Islet precursor cell (in vitro differentiated cells): ENCODE results near the gene EIF4E1B.

Experiments used
- DNase-seq: peaks from one replicate; pipeline ENCODE4 v3.0.0-alpha.2; 2018

Gene EIF4E1B

DNA sequence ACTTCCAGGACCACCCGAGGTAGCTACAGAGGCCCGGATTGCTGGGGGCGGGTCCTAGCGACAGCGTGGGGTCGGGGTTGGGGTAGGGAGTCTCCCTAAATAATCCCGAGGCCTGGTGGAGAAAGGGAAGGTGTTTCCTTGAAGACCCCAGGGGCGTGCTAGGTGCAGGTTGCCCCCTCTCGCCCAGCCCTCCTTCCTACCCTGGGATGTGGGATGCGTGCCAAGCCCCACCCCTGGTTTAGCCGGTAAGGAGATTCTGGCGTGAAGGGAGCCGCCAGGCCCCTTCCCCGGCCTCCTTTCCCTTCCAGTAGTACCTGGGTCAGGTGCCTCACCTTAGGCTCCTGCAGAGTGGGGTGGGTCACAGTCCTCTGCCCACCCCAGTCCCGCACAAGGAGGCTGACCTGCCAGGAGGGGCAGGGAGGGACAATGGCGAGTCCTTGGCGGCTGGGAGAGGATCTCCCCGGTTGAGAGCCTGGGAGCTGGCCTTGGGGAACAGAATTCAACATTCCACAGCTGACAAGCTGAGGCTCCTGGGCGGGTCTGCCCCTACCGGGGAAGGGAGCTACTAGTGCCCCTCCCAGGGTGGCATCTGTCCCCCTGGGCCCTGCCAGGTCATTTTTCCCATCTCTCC, 17.5 kb downstream of the EIF4E1B start:
- DNase-seq = peak; percentile 68

DNA sequence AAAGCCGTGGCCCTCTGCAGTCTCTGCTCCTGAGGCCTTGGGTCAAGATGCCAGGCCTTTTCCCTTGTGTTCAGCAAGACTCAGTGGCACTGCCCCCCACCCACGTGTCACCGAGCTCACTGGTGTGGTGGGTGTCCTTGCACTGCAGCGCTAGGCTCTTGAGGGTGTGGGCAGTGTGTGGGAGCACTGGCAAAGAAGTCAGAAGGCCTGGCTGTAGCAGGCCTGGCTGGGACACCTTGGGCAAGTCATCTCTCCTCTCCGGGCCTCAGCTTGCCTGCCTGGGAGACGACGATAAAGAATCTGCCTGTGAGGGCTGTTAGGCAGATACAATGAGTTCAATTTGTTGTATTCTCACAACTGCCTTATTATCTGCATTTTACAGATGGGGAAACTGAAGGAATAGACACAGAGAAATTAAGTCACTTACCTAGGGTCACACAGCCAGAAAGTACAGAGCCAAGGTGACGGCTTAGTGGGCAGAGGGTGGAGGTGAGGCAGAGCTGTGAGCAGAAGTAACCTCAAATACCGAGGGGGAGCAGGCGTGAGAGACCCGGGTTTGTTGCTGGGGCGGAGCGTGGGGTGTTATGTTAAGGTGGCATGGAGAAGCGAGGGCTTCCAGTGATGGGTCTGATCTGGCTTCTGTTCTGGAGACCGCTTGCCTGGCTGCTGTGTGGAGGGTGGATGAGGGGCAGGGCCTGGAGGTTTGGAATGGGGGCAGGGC, 18.2 kb downstream of the EIF4E1B start:
- DNase-seq = no peak

DNA sequence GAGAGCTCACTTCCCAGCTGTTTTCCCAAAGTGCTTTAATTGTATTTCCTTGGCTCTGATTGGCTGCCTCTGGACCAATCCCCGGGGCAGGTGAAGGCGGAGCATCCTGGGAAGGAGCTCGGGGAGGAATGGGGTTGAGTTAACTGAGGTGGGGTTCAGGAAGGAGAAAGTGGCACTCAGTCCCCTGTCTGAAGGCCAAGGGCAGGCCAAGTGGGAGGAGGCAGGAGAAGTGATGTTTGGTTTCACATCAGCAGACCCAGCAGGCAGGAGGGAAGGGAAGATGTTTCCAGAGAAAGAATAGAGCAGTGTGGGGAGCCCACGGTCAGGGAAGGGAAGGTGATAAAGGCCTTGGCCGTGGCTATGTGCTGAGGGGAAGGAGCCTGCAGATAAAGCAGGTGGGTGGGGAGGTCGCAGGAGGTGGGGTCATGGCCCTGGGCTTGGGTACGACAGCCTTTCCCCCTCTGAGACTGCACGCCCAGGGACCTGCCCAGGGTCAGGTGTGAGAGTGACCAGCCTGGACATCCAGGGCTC, 19.9 kb downstream of the EIF4E1B start:
- DNase-seq = no peak

DNA sequence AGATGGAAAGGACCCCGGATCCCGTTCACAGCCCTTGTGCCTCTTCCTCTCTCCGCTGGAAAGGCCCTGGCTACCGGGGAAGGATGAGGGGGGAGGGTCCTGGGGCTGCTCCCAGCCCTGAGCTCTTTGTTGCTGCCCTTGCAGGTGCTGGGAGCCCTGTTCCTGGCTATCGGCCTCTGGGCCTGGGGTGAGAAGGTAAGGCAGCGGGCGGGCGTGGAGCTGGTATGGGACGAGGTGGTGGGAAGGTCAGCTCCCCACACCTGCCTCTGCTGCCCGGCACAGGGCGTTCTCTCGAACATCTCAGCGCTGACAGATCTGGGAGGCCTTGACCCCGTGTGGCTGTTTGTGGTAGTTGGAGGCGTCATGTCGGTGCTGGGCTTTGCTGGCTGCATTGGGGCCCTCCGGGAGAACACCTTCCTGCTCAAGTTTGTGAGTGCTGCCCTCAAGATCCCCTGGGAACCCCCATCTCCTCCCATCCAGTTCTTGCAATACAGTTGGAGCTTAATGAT, 21.1 kb downstream of the EIF4E1B start:
- DNase-seq = no peak

DNA sequence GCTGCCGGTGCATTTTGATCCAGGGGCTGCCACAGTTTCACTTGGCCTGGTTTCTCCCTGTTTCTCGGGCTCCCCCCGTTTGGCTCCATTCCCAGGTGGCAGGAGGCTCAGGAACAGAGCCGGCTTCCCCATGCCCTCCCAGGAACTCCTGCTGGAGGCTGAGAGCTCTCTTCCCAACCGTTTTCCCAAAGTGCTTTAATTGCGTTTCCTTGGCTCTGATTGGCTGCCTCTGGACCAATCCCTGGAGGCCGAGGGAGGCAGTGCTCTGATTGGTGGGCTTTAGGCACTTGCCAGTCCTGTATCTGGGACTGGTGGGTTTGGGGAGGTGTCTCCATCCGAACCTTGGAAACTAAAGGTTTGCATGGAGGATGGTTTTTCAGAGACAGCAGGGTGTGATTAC, 21.7 kb downstream of the EIF4E1B start:
- no peak for DNase-seq

DNA sequence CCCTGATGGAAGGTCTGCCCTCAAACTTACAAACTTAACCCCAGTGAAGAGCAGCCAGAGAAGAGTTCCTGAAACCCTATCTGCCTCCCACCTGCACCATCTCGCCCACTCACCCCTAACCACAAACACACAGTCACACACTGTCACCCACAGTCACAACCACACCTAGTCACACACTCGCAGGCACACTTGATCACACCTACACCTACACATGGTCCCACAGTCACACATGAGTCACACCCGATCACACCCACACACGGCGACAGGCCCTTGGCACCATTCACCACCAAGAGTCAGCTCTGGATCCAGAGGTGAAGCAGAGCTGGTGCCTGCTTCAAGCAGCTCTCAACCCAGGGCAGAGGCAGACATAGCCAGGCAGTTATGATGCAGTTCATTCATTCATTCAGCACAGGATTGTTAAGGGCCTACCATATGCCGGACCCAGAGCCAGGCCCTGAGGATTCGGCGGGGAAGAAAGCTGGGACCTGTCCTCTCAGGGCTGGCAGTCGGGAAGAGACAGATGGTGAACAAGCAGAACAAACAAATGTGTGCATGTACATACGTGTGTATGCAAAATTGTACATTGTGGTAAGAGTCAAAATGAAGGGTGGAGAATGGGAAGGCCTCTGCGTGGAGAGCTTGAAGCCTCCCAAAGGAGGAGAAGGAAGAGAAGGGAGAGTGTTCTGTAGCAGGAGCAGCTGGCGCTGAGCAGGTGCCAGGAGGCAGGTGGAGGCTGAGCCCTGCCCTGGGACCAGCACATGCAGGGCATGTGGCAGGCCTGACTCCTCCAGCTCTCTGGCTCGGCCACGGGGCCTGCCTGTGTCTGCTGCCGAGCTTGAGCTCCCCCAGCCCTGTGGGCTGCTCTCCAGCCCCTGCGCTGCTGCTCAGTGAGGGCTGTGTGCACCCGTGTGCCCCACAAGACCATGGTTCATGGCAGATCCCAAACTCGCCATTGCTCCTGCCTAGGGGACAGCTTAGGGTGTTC, 23.2 kb downstream of the EIF4E1B start:
- DNase-seq = no peak

DNA sequence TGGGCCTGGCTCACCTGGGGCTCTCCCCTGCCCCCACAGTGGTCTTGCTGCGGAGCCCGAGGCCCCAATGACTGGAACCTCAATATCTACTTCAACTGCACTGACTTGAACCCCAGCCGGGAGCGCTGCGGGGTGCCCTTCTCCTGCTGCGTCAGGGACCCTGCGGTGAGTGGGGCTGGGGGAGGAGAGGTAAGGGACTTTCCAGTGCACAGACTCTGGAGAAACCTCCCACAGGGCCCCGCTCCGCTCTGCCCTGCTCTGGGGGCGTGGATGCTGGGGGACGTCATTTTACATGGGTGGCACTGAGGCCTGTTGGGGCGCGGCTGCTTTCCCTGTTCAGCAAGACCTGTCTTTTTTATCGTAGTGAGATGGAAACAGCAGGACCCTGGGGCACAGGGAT, 24.4 kb downstream of the EIF4E1B start:
- DNase-seq = no peak

DNA sequence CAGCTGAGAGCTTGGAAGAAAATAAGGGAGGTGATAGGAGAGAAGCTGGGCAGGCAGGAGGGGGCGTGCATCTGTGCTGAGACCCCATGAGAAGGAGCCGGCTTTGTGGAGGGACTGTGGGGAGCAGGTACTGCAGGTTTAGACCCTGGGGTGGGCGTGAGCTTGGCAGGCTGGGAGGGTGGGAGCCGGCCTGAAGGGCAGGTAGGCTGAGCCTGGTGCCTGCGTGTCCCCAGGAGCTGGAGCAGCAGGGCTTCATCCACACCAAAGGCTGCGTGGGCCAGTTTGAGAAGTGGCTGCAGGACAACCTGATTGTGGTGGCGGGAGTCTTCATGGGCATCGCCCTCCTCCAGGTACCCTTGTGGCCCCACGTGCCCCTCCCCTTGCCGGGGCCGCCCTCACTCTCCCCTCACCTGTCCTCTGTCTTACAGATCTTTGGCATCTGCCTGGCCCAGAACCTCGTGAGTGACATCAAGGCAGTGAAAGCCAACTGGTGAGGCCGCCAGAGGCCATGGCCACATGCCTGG, 26.1 kb downstream of the EIF4E1B start:
- DNase-seq = no peak

DNA sequence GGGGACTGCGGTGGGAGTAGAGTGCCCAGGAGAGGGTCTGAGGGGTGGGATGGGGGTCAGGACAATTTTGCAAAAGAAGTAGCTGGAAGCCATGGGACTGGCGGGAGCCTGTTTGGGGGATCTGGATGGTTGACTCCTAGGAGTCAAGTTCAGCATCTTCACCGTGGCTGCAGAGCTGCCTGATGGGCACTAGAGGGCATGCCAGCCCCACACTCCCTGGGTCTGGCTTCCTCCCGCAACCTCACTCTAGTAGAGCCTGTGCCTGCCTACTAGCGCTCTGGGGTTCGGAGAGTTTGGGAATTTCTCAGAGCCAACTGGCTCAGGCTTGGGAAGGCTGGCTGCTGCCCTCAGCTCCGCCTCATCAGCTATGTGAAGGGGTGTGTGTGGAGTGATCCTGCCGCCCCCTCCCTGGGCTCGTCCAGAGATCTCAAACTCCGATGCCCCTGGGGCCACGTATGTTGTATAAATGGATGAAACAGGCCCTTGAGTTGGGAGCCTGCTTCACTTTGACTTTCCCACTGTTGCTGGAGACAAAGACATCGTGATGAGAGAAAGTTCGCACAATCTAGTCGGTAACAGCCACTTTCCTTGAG, 27.6 kb downstream of the EIF4E1B start:
- peak; percentile 84 for DNase-seq

DNA sequence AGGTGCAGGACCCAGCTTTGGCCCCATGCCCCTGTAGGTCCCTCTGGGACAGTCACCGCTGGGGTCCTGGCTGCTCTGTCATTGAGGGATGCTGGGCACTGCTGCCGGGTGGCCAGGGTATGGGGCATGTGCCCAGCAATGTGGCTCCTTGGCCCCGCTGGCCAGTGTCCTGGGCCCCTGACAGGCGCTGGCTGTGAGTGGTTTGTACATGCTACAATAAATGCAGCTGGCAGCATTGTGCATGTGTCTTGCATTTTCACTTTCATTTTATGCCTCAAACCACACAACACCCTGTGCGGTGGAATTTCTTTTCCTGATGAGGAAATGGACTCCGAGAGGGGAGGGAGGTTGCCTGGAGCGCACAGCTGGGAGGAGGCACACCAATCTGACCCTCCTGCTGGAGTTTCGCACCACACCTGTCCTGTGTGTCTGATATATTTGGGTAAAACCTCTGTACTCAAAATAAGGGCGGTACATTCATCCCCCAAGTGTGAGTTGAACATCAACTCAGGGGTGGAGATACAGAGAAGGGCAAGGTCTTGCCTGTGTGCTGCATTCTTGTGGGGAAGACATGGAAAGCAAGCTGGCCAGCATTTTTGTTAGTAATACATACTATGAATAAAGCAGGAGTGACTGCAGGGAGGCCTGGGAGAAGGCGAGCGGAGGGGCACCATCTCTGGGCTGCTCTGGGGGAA, 28.5 kb downstream of the EIF4E1B start:
- DNase-seq = no peak

DNA sequence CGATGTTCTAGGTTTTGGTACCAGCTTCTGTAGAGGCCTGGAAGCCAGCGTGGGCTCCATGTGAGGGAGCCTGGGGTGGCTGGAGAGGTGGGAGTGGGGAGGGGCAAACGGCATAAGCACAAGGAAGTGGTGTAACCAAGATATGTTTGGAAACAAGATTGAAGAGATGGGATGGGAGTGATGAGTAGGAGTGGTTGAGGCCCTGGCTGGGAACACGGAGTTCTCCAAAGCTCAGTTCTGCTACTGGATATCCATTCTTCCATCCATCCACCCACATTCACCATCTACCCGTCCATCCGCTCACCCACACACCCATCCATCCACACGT, 29.0 kb downstream of the EIF4E1B start:
- DNase-seq = no peak

DNA sequence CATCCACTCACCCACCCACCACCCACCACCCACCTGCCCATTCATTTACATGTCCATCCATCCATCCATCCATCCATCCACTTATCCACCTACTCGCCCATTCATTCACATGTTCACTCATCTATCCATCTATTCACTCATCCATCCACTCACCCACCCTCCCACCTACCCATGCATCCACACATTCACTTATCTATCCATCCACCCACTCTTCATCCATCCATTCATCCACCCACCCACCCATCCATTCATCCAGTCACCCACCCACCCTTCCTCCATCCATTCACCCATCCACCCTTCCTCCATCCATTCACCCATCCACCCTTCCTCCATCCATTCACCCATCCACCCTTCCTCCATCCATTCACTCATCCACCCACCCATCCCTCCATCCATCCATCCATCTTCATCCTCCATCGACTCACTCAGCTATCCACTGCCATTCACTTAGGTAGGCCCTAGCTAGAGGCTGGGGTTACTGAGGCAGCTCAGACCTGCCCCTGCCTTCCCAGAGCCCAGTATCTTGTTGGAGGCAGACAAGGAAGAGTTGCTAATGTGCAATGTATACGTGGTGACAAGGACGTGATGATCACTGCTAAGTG, 29.5 kb downstream of the EIF4E1B start:
- DNase-seq = no peak

DNA sequence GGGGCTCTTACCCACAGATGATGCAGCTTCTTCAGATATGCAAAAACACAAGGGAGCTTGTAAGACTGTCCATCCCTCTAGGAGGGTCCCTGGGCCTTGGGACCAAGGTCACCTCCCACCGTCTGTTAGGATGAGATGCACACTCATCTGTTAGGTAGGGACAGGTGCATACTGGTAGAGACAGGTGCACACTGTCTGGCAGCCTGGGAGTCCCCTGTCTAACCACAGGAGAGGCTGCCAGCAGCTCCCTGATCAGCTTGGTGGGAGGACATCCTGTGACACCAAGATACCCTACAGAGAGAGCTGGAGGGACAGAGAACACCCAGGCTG, 30.0 kb downstream of the EIF4E1B start:
- no peak for DNase-seq

DNA sequence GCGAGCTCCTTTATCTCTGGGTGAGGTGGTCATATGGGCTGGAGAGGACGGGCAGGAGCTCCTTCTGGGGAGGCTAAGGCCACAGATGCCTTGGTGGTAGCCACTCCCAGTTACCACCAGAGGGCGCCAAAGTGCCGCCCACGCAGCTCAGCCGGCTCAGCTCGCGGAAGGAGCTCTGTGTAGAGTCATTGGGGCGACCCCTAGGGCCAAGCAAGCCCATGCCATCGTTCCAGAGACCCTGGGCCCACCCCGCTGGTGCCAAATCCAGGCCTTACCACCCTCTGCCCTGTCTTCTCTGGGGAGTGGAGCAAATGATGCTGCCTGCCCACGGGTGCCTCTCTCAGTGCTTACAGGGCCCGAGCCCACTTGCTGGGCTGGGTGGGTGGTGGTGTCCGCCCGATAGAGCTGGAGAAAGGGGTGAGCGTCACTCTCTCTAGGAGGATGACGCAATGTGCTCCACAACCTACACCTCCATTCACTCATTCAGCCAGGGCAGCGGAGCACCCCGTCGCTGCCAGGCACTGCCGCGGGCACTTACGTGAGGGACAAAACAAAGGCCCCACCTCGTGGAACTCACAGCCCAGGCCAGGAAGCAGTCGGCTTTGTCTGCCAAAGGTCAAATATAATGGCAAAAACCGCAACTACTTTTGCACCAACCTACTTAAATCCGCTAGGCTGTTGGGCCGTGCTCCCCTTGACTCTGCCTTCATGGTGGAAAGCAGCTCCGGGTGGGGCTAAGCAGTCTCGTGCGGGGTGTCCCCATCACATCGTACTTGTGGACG, 30.6 kb downstream of the EIF4E1B start:
- DNase-seq = peak; percentile 89

DNA sequence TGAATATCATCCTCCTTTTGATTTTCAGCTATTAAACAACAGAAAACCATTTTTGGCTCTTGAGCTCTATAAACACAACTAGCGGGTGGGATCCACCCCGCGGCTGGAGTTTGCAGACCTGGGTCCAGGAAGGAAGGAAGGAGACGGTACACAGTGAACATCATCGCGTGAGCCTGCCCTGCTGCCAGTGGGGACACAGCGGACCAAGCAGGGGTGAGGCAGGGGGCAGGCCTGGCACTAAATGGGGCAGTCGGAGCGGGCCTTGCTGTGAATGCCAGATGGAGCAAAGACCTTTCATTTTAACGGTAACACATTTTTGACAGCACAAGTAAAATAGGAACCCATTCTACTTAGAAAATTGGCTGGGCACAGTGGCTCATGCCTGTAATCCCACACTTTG, 31.2 kb downstream of the EIF4E1B start:
- no peak for DNase-seq

DNA sequence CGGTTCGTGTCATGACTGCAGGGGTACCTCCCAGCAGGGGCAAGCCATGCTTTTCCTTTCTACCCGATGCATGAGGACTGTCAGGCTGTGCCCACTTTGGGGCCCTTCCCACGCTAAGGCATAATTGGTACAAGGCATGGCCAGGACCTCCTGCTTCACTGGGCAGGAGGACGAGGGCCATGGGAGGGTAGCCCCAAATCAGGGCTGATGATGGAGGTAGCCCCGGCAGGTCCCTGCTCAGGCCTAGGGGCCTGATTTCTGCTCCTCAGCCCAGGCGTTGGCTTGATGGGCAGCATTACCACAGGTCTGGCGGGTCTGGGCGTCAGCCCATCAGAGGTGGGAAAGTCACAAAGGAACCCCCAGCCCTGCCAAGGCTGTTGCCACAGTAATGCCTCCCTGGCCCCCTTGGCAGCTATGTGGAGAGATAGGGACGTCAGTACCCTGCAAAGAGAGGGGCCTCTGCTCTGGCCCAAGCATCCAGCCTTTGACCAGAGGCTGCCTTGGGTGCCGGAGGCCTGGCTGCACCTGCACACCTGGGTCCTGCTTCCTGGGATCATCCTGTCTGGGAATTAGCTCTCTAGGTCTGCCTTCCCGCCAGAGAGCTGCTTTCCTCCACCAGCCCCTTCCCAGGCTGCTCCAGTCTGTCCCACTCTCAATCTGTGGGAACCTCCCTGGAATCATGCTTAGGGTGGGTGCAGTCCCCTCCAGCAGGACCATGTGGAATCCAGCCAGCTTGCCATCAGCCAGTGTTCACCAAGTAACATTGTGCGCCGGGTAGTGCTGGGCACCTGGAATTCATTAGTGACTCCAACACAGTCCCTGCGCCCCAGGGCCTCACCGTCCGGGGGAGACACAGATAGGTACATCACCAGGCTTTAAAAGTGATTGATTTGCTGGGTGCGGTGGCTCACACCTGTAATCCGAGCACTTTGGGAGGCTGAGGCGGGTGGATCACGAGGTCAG, 32.2 kb downstream of the EIF4E1B start:
- no peak for DNase-seq

DNA sequence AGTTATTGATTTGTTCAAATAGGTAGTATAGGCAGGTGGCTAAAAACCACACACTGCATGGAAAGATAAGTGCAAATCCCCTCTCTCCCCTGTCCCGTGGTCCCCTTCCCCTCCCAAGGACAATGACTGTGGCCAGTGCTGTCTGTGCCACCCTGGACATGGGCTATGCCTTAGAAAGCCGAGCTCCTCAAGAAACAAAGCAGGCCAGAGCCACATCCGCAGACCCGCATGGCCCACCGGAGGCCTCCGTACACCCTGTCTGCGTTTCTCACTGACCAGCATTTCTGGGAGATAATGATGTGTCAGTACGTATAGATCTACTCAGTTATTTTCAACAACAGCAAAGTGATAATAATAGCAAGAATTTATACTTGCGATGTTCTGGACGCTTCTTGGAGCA, 33.1 kb downstream of the EIF4E1B start:
- DNase-seq = no peak

DNA sequence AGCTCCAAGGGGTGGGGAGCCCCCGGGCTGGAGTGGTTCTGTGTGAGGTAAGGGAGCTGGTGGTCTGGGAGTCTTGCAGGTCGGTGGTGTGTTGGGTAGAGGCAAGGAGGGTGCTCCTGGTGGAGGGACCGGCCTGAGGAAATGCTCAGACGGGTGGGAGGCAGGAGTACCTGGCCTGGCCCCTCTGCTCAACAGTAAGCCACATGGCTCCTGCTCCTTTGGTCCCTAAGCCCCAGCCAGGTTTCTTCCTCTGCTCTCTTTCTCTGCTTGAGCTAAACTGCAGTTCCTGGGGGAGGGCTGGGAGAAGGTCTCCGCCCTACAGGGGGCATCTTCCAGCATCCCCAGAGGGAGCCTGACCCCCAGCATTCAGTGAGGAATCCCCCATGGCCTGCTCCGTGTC, 34.0 kb downstream of the EIF4E1B start:
- no peak for DNase-seq

DNA sequence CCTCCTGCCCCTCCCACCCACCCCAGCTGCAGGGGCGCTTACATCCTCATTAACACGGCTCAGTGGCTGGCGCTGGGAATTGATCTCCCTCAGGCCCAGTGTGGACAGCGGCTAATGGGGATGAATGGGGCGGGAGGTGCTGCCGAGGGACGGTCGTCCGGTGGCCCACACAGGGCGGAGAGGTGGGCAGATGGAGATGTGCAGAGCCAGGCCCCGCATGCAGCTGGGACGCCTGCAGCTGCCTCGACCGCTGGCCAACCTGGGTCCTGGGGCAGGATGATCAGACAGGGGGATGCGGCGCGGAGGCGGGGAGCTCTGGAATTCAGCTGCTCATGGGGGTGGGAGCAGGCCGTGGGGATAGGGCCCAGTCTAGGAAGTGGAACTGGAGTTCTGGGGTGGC, 34.4 kb downstream of the EIF4E1B start:
- no peak for DNase-seq

DNA sequence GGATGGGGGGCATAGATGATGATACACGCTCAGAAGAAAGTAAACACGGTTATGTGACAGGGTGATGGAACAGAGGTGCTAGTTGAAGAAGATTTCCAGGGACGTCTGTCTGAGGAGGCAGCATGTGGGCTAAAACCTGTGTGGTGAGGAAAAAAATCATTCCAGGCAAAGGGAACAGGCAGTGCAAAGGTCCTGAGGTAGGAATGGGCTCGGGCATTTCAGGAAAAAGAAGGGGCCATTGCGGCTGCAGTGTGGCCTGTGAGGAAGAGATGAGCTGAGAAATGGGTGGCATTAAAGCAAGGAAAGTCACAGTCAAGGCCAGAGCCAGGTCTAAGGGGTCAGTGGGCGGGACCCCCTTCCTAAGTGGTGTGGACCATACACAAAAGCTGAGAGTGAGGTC, 35.0 kb downstream of the EIF4E1B start:
- DNase-seq = no peak
